ENCODE results near the gene KIT. TPM values are rescaled to one million over a fixed set of nuclear protein-coding genes. Genes with fewer than 3 reads are reported as not detected.

The KIT gene
- total and polyA plus RNA-seq, 4 experiments from 2014 or later = 2.0 to 5.2 (median 2.6) TPM

DNA sequence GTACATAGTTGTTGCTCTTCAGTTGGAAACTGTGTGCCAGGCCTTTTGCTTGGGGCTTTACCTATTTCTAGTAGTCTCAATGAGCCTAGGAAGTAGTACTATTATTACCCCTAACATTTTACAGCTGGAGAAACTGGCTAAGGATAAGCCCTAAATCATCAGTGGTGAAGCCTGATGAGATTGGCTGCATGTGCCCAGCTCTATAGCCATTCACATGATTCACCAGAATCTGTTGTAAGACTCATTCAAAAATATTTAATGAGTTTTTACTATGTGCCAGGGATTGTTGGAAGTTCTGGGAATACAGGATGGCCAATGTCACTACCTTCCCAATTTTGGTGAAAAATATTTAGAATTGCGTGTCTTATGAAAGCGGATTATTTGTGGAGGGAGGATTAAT lies 2.8 kb downstream of the KIT start:
- Histone ChIP-seq H3K27me3 (ENCODE audit: insufficient read depth, low read length) (no peaks in the 10 kb centered on the region), H3K27ac (ENCODE audit: low read depth, low read length) (no peak overlapping the region), H3K4me1 (ENCODE audit: insufficient read depth, low read length) (no peaks in the 10 kb centered on the region), H3K9me3 (ENCODE audit: control insufficient read depth in 1 of 2, low read length in 2 of 2) (no peaks in the 10 kb centered on the region), H3K36me3 (ENCODE audit: insufficient read depth, low read length) (no peaks in the 10 kb centered on the region), H3K4me3 (ENCODE audit: low read length in 2 of 2) (no peak overlapping the region)
- Mint-ChIP-seq H3K4me3 (peak overlapping the region in 4 of 8 donors; percentile 2 to 72 (median 20)), H3K27ac (no peak overlapping the region), H3K36me3 (no peaks in the 10 kb centered on the region), H3K4me1 (peaks cover 2 to 22% (median 14%) of the 10 kb centered on the region in 4 donors), H3K9me3 (peaks cover 0 to 2% (median 0%) of the 10 kb centered on the region in 8 donors), H3K27me3 (peaks cover 22 to 36% of the 10 kb centered on the region in 2 donors)
- intact Hi-C loops (cut with micrococcal nuclease) = no loop called here
- CTCF ChIA-PET (ENCODE audit: partially characterized antibody) = no interaction called here
- no peak for DNase-seq
- POLR2A ChIA-PET (ENCODE audit: partially characterized antibody) = no interaction called here

DNA sequence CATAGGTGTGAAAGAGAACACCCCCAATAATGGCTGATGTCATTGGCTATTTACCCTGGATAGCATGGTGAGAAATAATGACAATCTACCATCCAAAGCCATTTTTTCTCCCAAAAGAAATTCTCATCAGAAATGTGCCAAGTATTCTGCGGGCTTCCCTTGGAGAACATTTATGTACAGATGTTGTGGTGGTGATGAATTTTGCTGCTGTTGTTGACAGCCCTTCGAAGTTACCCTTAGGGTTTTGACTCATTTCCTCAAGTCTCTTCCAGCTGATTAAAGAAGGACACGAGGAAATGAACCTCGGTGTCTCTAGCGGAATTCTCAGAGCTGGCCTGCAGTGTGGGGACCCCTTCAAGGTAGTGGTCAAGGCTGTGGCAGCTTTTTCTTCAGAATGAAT lies 3.4 kb downstream of the KIT start:
- no peaks in the 10 kb centered on the region for H3K36me3 ChIP-seq (ENCODE audit: insufficient read depth, low read length)
- Mint-ChIP-seq H3K27ac (no peak overlapping the region), H3K4me1 (peaks cover 2 to 22% (median 14%) of the 10 kb centered on the region in 4 donors), H3K27me3 (peaks cover 24 to 36% of the 10 kb centered on the region in 2 donors), H3K4me3 (no peak overlapping the region), H3K36me3 (no peaks in the 10 kb centered on the region), H3K9me3 (peaks cover 0 to 2% (median 0%) of the 10 kb centered on the region in 8 donors)
- no peaks in the 10 kb centered on the region for H3K4me1 ChIP-seq (ENCODE audit: insufficient read depth, low read length)
- ChIA-PET POLR2A (ENCODE audit: partially characterized antibody) (no interaction called here), CTCF (ENCODE audit: partially characterized antibody) (no interaction called here)
- H3K27me3 ChIP-seq (ENCODE audit: insufficient read depth, low read length) = no peaks in the 10 kb centered on the region
- H3K4me3 ChIP-seq (ENCODE audit: low read length in 2 of 2) = no peak overlapping the region
- H3K9me3 ChIP-seq (ENCODE audit: control insufficient read depth in 1 of 2, low read length in 2 of 2) = no peaks in the 10 kb centered on the region
- no peak for DNase-seq
- no peak overlapping the region for H3K27ac ChIP-seq (ENCODE audit: low read depth, low read length)
- intact Hi-C loops (cut with micrococcal nuclease) = no loop called here

DNA sequence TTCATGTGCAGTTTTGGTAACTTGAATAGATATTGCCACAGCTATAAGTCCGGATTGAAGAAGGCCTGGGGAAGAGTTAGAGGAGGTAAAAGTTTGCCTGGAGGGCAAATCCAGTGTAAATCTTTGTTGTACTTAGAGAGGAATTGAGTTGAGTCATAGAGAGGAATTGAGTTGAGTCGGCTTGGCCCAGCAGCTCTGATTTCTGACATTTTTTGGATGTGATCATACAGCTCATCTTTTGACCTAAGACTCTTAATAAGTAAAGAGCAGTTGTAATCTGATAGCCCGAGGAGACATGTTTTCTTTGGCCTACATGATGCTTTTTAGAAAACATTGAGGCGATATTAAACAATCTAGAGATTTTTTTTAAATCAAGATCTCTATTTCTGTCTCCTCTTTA lies 3.9 kb downstream of the KIT start:
- no peaks in the 10 kb centered on the region for H3K36me3 Mint-ChIP-seq
- peaks cover 2 to 21% (median 14%) of the 10 kb centered on the region in 4 donors for H3K4me1 Mint-ChIP-seq
- peaks cover 24 to 32% of the 10 kb centered on the region in 2 donors for H3K27me3 Mint-ChIP-seq
- H3K9me3 Mint-ChIP-seq = peaks cover 0 to 2% (median 0%) of the 10 kb centered on the region in 8 donors
- no peak overlapping the region for H3K27ac ChIP-seq (ENCODE audit: low read depth, low read length)
- no peak for DNase-seq
- ChIA-PET POLR2A (ENCODE audit: partially characterized antibody) (no interaction called here), CTCF (ENCODE audit: partially characterized antibody) (no interaction called here)
- no peaks in the 10 kb centered on the region for H3K4me1 ChIP-seq (ENCODE audit: insufficient read depth, low read length)
- H3K36me3 ChIP-seq (ENCODE audit: insufficient read depth, low read length) = no peaks in the 10 kb centered on the region
- no peaks in the 10 kb centered on the region for H3K27me3 ChIP-seq (ENCODE audit: insufficient read depth, low read length)
- H3K9me3 ChIP-seq (ENCODE audit: control insufficient read depth in 1 of 2, low read length in 2 of 2) = no peaks in the 10 kb centered on the region
- intact Hi-C loops (cut with micrococcal nuclease) = no loop called here
- no peak overlapping the region for H3K4me3 Mint-ChIP-seq
- no peak overlapping the region for H3K27ac Mint-ChIP-seq
- no peak overlapping the region for H3K4me3 ChIP-seq (ENCODE audit: low read length in 2 of 2)

DNA sequence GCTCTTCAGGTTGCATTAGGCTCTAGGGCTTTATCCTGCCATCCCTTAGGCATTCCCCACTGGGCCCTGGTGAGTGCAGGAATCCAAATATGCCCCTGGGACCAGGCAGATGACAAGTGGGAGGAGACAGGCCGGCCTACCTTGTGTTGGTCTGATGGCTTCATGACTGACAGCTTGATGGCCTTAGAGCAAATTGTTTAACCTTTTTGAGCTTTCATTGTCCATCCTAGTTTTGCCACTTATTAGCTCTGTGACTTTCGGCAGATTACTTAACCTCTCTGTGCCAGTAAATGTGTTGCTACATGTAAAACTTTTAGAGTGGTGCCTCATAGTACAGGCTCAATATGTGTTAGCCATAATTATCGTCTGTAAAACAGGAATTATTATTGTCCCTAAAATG lies 4.4 kb downstream of the KIT start:
- ChIA-PET CTCF (ENCODE audit: partially characterized antibody) (no interaction called here), POLR2A (ENCODE audit: partially characterized antibody) (no interaction called here)
- H3K4me1 ChIP-seq (ENCODE audit: insufficient read depth, low read length) = no peaks in the 10 kb centered on the region
- Mint-ChIP-seq H3K27me3 (peaks cover 24 to 28% of the 10 kb centered on the region in 2 donors), H3K36me3 (no peaks in the 10 kb centered on the region), H3K4me1 (peaks cover 2 to 17% (median 10%) of the 10 kb centered on the region in 4 donors), H3K4me3 (no peak overlapping the region), H3K27ac (no peak overlapping the region), H3K9me3 (peaks cover 0 to 2% (median 0%) of the 10 kb centered on the region in 8 donors)
- H3K27me3 ChIP-seq (ENCODE audit: insufficient read depth, low read length) = no peaks in the 10 kb centered on the region
- no peak overlapping the region for H3K4me3 ChIP-seq (ENCODE audit: low read length in 2 of 2)
- no peak for DNase-seq
- H3K27ac ChIP-seq (ENCODE audit: low read depth, low read length) = no peak overlapping the region
- intact Hi-C loops (cut with micrococcal nuclease) = no loop called here
- H3K36me3 ChIP-seq (ENCODE audit: insufficient read depth, low read length) = no peaks in the 10 kb centered on the region
- H3K9me3 ChIP-seq (ENCODE audit: control insufficient read depth in 1 of 2, low read length in 2 of 2) = no peaks in the 10 kb centered on the region

DNA sequence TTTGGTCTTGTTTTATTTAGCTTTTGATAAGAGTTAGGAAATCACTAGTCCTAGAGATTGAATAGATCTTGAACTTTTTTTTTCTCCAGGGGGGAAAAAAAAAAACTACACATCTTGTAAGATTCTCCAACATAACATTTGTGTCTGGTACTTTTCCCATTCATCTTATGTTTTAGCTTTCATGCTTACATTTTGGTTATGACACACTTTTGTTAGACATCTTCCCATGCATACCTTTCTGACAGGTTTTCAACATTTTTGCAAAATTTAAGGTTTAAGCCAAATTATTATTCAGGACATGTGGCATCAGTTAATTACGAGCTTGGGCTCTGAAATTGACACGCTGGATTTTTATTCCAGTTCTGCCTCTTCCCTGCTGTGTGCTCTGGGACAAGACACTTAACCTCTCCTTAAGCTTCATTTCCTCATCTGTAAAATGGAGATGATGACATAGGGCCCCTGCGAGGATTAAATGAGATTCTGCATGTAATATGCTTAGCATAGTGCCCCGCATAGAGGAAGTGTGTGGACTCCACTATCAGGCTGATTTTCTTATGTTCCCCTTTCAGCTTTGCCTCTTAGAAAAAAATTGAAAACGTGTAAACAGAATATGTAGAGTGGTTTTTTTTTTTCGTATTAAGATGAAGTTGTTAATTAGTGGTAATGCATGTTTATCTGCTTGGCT lies 5.3 kb downstream of the KIT start:
- H3K4me3 ChIP-seq (ENCODE audit: low read length in 2 of 2) = no peak overlapping the region
- Mint-ChIP-seq H3K9me3 (peaks cover 0 to 2% (median 0%) of the 10 kb centered on the region in 8 donors), H3K27ac (no peak overlapping the region), H3K36me3 (no peaks in the 10 kb centered on the region), H3K4me3 (no peak overlapping the region), H3K27me3 (peaks cover 27 to 28% of the 10 kb centered on the region in 2 donors), H3K4me1 (peaks cover 2 to 16% (median 9%) of the 10 kb centered on the region in 4 donors)
- CTCF ChIA-PET (ENCODE audit: partially characterized antibody) = no interaction called here
- no peaks in the 10 kb centered on the region for H3K36me3 ChIP-seq (ENCODE audit: insufficient read depth, low read length)
- no peak for DNase-seq
- no peaks in the 10 kb centered on the region for H3K9me3 ChIP-seq (ENCODE audit: control insufficient read depth in 1 of 2, low read length in 2 of 2)
- intact Hi-C loops (cut with micrococcal nuclease) = no loop called here
- no peaks in the 10 kb centered on the region for H3K4me1 ChIP-seq (ENCODE audit: insufficient read depth, low read length)
- POLR2A ChIA-PET (ENCODE audit: partially characterized antibody) = no interaction called here
- H3K27me3 ChIP-seq (ENCODE audit: insufficient read depth, low read length) = no peaks in the 10 kb centered on the region
- no peak overlapping the region for H3K27ac ChIP-seq (ENCODE audit: low read depth, low read length)

DNA sequence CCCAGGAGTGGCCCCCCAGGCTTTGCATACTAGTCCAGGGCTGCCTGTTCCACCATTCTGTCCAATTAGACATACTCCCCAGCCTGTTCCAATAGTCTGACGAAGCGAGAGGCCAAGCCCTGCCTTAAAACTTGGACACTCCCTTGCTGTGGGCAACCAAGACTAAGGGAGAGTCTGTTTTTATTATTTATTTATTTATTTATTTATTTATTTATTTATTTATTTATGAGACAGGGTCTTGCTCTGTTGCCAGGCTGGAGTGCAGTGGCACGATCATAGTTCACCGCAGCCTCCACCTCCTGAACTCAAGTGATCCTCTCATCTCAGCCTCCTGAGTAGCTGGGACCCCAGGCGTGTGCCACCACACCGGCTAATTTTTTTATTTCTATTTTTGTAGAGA lies 6.6 kb downstream of the KIT start:
- H3K4me1 ChIP-seq (ENCODE audit: insufficient read depth, low read length) = no peaks in the 10 kb centered on the region
- ChIA-PET POLR2A (ENCODE audit: partially characterized antibody) (no interaction called here), CTCF (ENCODE audit: partially characterized antibody) (no interaction called here)
- Mint-ChIP-seq H3K9me3 (peaks cover 0 to 2% (median 0%) of the 10 kb centered on the region in 8 donors), H3K4me1 (peaks cover 1 to 11% (median 5%) of the 10 kb centered on the region in 4 donors), H3K27me3 (peaks cover 24 to 25% of the 10 kb centered on the region in 2 donors), H3K27ac (no peak overlapping the region), H3K36me3 (no peaks in the 10 kb centered on the region), H3K4me3 (no peak overlapping the region)
- H3K27ac ChIP-seq (ENCODE audit: low read depth, low read length) = no peak overlapping the region
- no peaks in the 10 kb centered on the region for H3K36me3 ChIP-seq (ENCODE audit: insufficient read depth, low read length)
- no peak for DNase-seq
- no peaks in the 10 kb centered on the region for H3K27me3 ChIP-seq (ENCODE audit: insufficient read depth, low read length)
- no peaks in the 10 kb centered on the region for H3K9me3 ChIP-seq (ENCODE audit: control insufficient read depth in 1 of 2, low read length in 2 of 2)
- intact Hi-C loops (cut with micrococcal nuclease) = no loop called here
- no peak overlapping the region for H3K4me3 ChIP-seq (ENCODE audit: low read length in 2 of 2)

DNA sequence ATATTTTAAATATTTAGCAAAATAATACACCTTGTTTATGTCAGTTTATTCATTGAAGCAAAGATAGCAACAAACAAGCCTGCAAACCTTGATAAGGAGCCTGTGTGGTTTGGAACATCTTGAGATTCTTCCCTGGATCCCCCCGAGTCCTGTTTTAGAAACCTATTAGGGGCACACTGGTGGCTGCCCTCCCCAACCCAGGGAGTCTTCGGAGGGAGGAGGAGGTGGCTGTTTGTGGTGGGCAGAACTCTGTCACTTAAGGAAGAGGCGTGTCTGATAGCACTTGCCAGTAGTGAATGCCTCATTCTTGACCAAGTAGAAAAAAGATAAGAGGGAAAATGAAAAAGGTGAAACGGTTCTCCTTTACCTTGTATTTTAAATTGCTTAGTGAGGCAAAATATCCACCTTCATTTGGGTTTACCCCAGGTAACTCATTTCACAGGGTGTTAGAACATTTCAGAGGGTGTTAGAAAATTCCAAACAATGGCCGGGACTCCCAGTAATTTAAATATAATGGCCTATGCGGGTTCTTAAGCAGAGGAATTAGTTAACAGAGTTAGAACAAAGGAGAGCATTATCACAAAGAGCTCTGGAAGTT lies 10.4 kb downstream of the KIT start:
- no peak overlapping the region for H3K4me3 Mint-ChIP-seq
- Histone ChIP-seq H3K4me1 (ENCODE audit: insufficient read depth, low read length) (no peaks in the 10 kb centered on the region), H3K27ac (ENCODE audit: low read depth, low read length) (no peak overlapping the region), H3K4me3 (ENCODE audit: low read length in 2 of 2) (no peak overlapping the region), H3K27me3 (ENCODE audit: insufficient read depth, low read length) (no peaks in the 10 kb centered on the region), H3K36me3 (ENCODE audit: insufficient read depth, low read length) (no peaks in the 10 kb centered on the region), H3K9me3 (ENCODE audit: control insufficient read depth in 1 of 2, low read length in 2 of 2) (no peaks in the 10 kb centered on the region)
- CTCF ChIA-PET (ENCODE audit: partially characterized antibody) = no interaction called here
- POLR2A ChIA-PET (ENCODE audit: partially characterized antibody) = no interaction called here
- intact Hi-C loops (cut with micrococcal nuclease) = no loop called here
- no peak for DNase-seq
- peaks cover 1 to 6% of the 10 kb centered on the region in 2 donors for H3K27me3 Mint-ChIP-seq
- no peak overlapping the region for H3K27ac Mint-ChIP-seq
- H3K36me3 Mint-ChIP-seq = no peaks in the 10 kb centered on the region
- H3K9me3 Mint-ChIP-seq = peaks cover 0 to 2% (median 0%) of the 10 kb centered on the region in 8 donors
- no peaks in the 10 kb centered on the region for H3K4me1 Mint-ChIP-seq
